Gastrocnemius medialis (tissue), 4 donors: ENCODE data around the gene LYRM2. TPM values are rescaled to one million over a fixed set of nuclear protein-coding genes. Genes with fewer than 3 reads are reported as not detected.
A peak's percentile ranks its signal among the peaks of the same experiment; 100 is the strongest.
"Not testable (repeated sequence)": the region's sequence is repeated elsewhere in the genome, so short reads cannot be mapped to it uniquely, and the experiment has no call there.

Experiments
- ATAC-seq, 2 donors: fragments of 150-250 bp; one replicate each; pipeline ENCODE4 v1.9.1; 2016
- DNase-seq, 2 donors: peaks; one replicate each; pipeline ENCODE4 v3.0.0-alpha.2; 2019
- H3K27ac ChIP-seq, 4 donors: fragments of 200-600 bp; sonication (generic); 1 replicate in 1 of 4; 2 replicates in 3 of 4; pipeline ENCODE4 v1.5.1; 2016 to 2018; ENCODE audit warnings: mild to moderate bottlenecking in 2 of 4, moderate library complexity in 1 of 4
- H3K27me3 ChIP-seq, 3 donors: fragments of 200-600 bp; sonication (generic) in 2 of 3; 1 replicate in 1 of 3; 2 replicates in 2 of 3; pipeline versions ENCODE4 v1.5.1 to v1.6.0; 2016 to 2019; ENCODE audit warnings: mild to moderate bottlenecking in 1 of 3, moderate library complexity in 1 of 3
- H3K36me3 ChIP-seq, 2 donors: fragments of 200-600 bp; sonication (generic) in 1 of 2; one replicate each; pipeline ENCODE4 v1.5.1; 2017 to 2018
- H3K4me1 ChIP-seq, 2 donors: fragments of 200-600 bp; sonication (generic) in 1 of 2; one replicate each; pipeline ENCODE4 v1.5.1; 2016 to 2017; ENCODE audit warnings: mild to moderate bottlenecking in 2 of 2
- H3K4me3 ChIP-seq, 4 donors: fragments of 200-600 bp; sonication (generic) in 3 of 4; 1 replicate in 1 of 4; 2 replicates in 3 of 4; pipeline ENCODE4 v1.5.1; 2016 to 2019; ENCODE audit warnings: mild to moderate bottlenecking in 2 of 4
- H3K9me3 ChIP-seq, 3 donors: fragments of 200-600 bp; sonication (generic) in 2 of 3; 1 replicate in 1 of 3; 2 replicates in 2 of 3; pipeline ENCODE4 v1.5.1; 2016 to 2019
- CTCF ChIP-seq, 5 experiments: fragments of 450-650 bp in 3 of 5; fragments of 200-600 bp in 2 of 5; sonication (generic) in 2 of 5; IDR thresholded peaks in 4 of 5; conservative IDR thresholded peaks in 1 of 5; 1 replicate in 4 of 5; 2 replicates in 1 of 5; pipeline ENCODE4 v1.5.1; 2016 to 2019; ENCODE audit warnings: antibody characterized with exemption in 5 of 5, mild to moderate bottlenecking in 3 of 5, moderate library complexity in 3 of 5
- POLR2A ChIP-seq, 2 donors: fragments of 450-650 bp; IDR thresholded peaks; one replicate each; pipeline ENCODE4 v1.6.1; 2017; ENCODE audit warnings: antibody characterized with exemption in 2 of 2, mild to moderate bottlenecking in 2 of 2, moderate library complexity in 2 of 2
- in situ Hi-C, 4 donors: fragments of 200-750 bp; cut with MboI; loops; one replicate each; pipeline versions ENCODE4 v1.15.0 to v1.8.0; 2017; ENCODE audit warnings: low sequenced_read_pairs in 4 of 4
- intact Hi-C: fragments of 100-400 bp; cut with DNase I; formaldehyde crosslinking; loops from one replicate; pipeline ENCODE4 v1.15.1; 2023; ENCODE audit warnings: low total_unique reads
- total RNA-seq, 4 donors: library from RNA; depleted of rRNA; stranded (reverse); fragments of >200 nt; gene quantifications; one replicate each; pipeline versions ENCODE4 v1.1.0 to v1.2.3, GENCODE V29; 2016

The LYRM2 gene
- total RNA-seq, 4 donors from 2014 or later: 15.8 to 40.2 (median 23.3) TPM

- intact Hi-C loops: no loop called here
- in situ Hi-C loops: loop anchor here in 3 of 4 donors (25.0 kb wide), 2 partner anchors 658 to 683 kb away; partner anchors contain the start of gene RNGTT (in 2 of the 3)
- no peak for ATAC-seq
These were observed 6.3 kb upstream of the LYRM2 start for GRCh38 chr6:89644864-89645263.

GRCh38 chr6:89643406-89643805, 4.9 kb upstream of the LYRM2 start:
- TF ChIP-seq POLR2A (IDR thresholded peaks at IDR 0.05): no peak
- TF ChIP-seq CTCF (IDR thresholded peaks at IDR 0.05 in 4 of 5, conservative IDR thresholded peaks at IDR 0.05 in 1 of 5): no peak
- ATAC-seq (peak; percentile 27 to 65), DNase-seq (peak; percentile 22 to 77)
- in situ Hi-C loops: loop anchor here in 3 of 4 donors (25.0 kb wide), 2 partner anchors 656 to 681 kb away; partner anchors contain the start of gene RNGTT (in 2 of the 3)
- Histone ChIP-seq H3K36me3 (peaks cover 0 to 33% of the 10 kb centered on the region in 2 donors), H3K4me1 (peaks cover 8 to 13% of the 10 kb centered on the region in 2 donors), H3K27ac (peak overlapping the region; percentile 29 to 66 (median 53)), H3K9me3 (no peaks in the 10 kb centered on the region), H3K4me3 (no peak overlapping the region), H3K27me3 (no peaks in the 10 kb centered on the region)
- intact Hi-C loops: no loop called here

More at GRCh38 chr6:89644864-89645263, 6.3 kb upstream of the LYRM2 start:
- Histone ChIP-seq H3K9me3 (no peaks in the 10 kb centered on the region), H3K4me1 (peaks cover 4 to 13% of the 10 kb centered on the region in 2 donors), H3K27ac (peak overlapping the region in 1 of 4 donors; percentile 55), H3K4me3 (no peak overlapping the region), H3K36me3 (peaks cover 0 to 40% of the 10 kb centered on the region in 2 donors), H3K27me3 (no peaks in the 10 kb centered on the region)
- DNase-seq: no peak
- TF ChIP-seq CTCF (IDR thresholded peaks at IDR 0.05 in 4 of 5, conservative IDR thresholded peaks at IDR 0.05 in 1 of 5) (no peak), POLR2A (IDR thresholded peaks at IDR 0.05) (no peak)

GRCh38 chr6:89642956-89643355, 4.4 kb upstream of the LYRM2 start:
- Histone ChIP-seq H3K4me1 (peaks cover 9 to 15% of the 10 kb centered on the region in 2 donors), H3K9me3 (no peaks in the 10 kb centered on the region), H3K27ac (peak overlapping the region; percentile 29 to 66 (median 53)), H3K4me3 (no peak overlapping the region), H3K27me3 (no peaks in the 10 kb centered on the region), H3K36me3 (peaks cover 0 to 33% of the 10 kb centered on the region in 2 donors)
- TF ChIP-seq CTCF (IDR thresholded peaks at IDR 0.05 in 4 of 5, conservative IDR thresholded peaks at IDR 0.05 in 1 of 5) (no peak), POLR2A (IDR thresholded peaks at IDR 0.05) (no peak)
- no peak for DNase-seq
- intact Hi-C loops: no loop called here
- ATAC-seq: no peak
- in situ Hi-C loops: loop anchor here in 3 of 4 donors (25.0 kb wide), 2 partner anchors 656 to 681 kb away; partner anchors contain the start of gene RNGTT (in 2 of the 3)

GRCh38 chr6:89641581-89641980, 3.0 kb upstream of the LYRM2 start:
- H3K27me3 ChIP-seq, H3K4me3 ChIP-seq, ATAC-seq, DNase-seq, intact Hi-C loops, H3K9me3 ChIP-seq, H3K27ac ChIP-seq: not testable (repeated sequence)
- Histone ChIP-seq H3K36me3 (peaks cover 0 to 19% of the 10 kb centered on the region in 2 donors), H3K4me1 (peaks cover 18 to 25% of the 10 kb centered on the region in 2 donors)
- in situ Hi-C loops: loop anchor here in 3 of 4 donors (25.0 kb wide), 2 partner anchors 654 to 679 kb away; partner anchors contain the start of gene RNGTT (in 2 of the 3)

GRCh38 chr6:89640804-89641203, 2.3 kb upstream of the LYRM2 start:
- no peak for ATAC-seq
- in situ Hi-C loops: loop anchor here in 3 of 4 donors (25.0 kb wide), 2 partner anchors 654 to 679 kb away; partner anchors contain the start of gene RNGTT (in 2 of the 3)

More at GRCh38 chr6:89640804-89641203, 2.3 kb upstream of the LYRM2 start:
- H3K27me3 ChIP-seq: no peaks in the 10 kb centered on the region
- H3K4me1 ChIP-seq: peaks cover 18 to 25% of the 10 kb centered on the region in 2 donors
- no peaks in the 10 kb centered on the region for H3K9me3 ChIP-seq
- no peak for TF ChIP-seq CTCF (IDR thresholded peaks at IDR 0.05 in 4 of 5, conservative IDR thresholded peaks at IDR 0.05 in 1 of 5)
- no peak for TF ChIP-seq POLR2A (IDR thresholded peaks at IDR 0.05)
- no peak overlapping the region for H3K4me3 ChIP-seq
- intact Hi-C loops: no loop called here
- no peak for DNase-seq
- no peak overlapping the region for H3K27ac ChIP-seq
- peaks cover 0 to 19% of the 10 kb centered on the region in 2 donors for H3K36me3 ChIP-seq
